ENCODE measurements around the gene ATP9A.

DNA sequence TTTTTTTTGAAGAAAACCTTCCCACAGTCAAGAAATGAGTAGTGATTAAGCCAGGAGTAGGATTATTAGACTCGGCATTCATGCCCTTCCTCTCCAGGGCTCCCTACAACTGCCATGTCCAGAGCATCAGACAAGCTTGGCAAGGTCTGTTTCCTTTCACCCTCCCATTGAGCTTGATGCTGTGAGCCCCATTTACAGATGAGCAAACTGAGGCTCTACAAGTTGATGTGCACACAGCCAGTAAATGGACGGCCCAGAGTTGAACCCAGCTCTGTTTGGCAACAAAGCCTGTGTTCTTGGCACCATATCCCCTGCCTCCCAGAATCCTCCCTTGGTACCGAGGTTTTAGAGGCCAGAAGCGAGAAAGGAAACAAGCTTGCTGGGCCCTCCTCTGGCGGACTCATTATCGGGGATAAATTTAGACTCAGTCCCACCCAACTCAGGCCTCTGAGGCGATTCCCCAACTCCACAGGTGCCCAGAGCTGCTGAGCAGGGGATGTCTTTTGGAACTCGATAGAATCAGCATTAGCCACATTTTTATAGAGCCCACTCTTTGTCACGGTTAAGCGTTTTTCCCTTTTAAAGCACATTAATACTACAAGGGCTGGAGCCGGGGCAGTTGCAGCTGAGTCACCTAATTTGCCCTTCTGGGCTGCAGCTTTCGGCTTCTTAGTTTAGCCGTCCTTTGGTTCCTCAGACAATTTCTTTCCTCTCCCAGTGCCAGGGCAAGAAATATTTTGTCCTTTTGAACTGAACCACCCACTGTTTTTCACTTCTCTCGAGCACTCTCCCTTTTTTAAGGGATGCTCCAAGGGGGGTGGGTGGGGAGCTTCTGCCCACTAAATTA is 202.7 kb downstream of the ATP9A start:
- TF ChIP-seq, protein P1, sequence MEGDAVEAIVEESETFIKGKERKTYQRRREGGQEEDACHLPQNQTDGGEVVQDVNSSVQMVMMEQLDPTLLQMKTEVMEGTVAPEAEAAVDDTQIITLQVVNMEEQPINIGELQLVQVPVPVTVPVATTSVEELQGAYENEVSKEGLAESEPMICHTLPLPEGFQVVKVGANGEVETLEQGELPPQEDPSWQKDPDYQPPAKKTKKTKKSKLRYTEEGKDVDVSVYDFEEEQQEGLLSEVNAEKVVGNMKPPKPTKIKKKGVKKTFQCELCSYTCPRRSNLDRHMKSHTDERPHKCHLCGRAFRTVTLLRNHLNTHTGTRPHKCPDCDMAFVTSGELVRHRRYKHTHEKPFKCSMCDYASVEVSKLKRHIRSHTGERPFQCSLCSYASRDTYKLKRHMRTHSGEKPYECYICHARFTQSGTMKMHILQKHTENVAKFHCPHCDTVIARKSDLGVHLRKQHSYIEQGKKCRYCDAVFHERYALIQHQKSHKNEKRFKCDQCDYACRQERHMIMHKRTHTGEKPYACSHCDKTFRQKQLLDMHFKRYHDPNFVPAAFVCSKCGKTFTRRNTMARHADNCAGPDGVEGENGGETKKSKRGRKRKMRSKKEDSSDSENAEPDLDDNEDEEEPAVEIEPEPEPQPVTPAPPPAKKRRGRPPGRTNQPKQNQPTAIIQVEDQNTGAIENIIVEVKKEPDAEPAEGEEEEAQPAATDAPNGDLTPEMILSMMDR (IDR thresholded peaks at IDR 0.05; ENCODE audit: low read depth, low read length, missing input control), result no peak
- TF ChIP-seq, protein P2, sequence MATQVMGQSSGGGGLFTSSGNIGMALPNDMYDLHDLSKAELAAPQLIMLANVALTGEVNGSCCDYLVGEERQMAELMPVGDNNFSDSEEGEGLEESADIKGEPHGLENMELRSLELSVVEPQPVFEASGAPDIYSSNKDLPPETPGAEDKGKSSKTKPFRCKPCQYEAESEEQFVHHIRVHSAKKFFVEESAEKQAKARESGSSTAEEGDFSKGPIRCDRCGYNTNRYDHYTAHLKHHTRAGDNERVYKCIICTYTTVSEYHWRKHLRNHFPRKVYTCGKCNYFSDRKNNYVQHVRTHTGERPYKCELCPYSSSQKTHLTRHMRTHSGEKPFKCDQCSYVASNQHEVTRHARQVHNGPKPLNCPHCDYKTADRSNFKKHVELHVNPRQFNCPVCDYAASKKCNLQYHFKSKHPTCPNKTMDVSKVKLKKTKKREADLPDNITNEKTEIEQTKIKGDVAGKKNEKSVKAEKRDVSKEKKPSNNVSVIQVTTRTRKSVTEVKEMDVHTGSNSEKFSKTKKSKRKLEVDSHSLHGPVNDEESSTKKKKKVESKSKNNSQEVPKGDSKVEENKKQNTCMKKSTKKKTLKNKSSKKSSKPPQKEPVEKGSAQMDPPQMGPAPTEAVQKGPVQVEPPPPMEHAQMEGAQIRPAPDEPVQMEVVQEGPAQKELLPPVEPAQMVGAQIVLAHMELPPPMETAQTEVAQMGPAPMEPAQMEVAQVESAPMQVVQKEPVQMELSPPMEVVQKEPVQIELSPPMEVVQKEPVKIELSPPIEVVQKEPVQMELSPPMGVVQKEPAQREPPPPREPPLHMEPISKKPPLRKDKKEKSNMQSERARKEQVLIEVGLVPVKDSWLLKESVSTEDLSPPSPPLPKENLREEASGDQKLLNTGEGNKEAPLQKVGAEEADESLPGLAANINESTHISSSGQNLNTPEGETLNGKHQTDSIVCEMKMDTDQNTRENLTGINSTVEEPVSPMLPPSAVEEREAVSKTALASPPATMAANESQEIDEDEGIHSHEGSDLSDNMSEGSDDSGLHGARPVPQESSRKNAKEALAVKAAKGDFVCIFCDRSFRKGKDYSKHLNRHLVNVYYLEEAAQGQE (IDR thresholded peaks at IDR 0.05), result no peak
- TF ChIP-seq SP1 (IDR thresholded peaks at IDR 0.05), result no peak
- TF ChIP-seq YY1 (IDR thresholded peaks at IDR 0.05), result no peak
- no peak for TF ChIP-seq RAD21 (IDR thresholded peaks at IDR 0.05)
- TF ChIP-seq RXRA (IDR thresholded peaks at IDR 0.05), result no peak

Data from liver (tissue), 3 donors.